ENCODE measurements around the gene CBFB. TPM values are rescaled to one million over a fixed set of nuclear protein-coding genes. Genes with fewer than 3 reads are reported as not detected.

CBFB gene
- total and polyA plus RNA-seq, 2 of the 4 experiments (the other 2 are of a cell fraction) = 44.2 to 48.0 TPM

GRCh38 chr16:67054901-67055300, 26.0 kb downstream of the CBFB start:
- Histone ChIP-seq H4K5ac (ENCODE audit: low read depth, low read length) (no peak overlapping the region), H2AK5ac (ENCODE audit: low read depth, low read length) (no peak overlapping the region), H4K91ac (ENCODE audit: insufficient read depth, low read depth, low read length) (no peak overlapping the region), H2BK5ac (ENCODE audit: low read depth, low read length, poor library complexity, severe bottlenecking) (peak overlapping the region; percentile 71), H3K27me3 (ENCODE audit: control insufficient read depth, insufficient read depth, low read length) (no peaks in the 10 kb centered on the region), H2BK15ac (ENCODE audit: low read depth, low read length) (no peak overlapping the region), H4K8ac (ENCODE audit: low read depth in 2 of 2, low read length in 2 of 2) (no peak overlapping the region), H3K9me3 (ENCODE audit: control insufficient read depth, insufficient read depth, low read length) (no peaks in the 10 kb centered on the region), H3K79me1 (ENCODE audit: low read depth in 1 of 2, low read length in 2 of 2) (peaks cover 11 to 58% of the 10 kb centered on the region in 2 experiments; a peak in 3 of 4 replicates), H3K4me2 (ENCODE audit: low read depth, low read length) (no peak overlapping the region), H3K14ac (replicated peaks; ENCODE audit: low read depth, low read length) (no peak overlapping the region), H3K27ac (ENCODE audit: insufficient read depth, low read length) (no peak overlapping the region), H2BK20ac (ENCODE audit: low read depth, low read length) (no peak overlapping the region), H3K56ac (ENCODE audit: extremely low read depth, insufficient read depth, low read length) (no peak overlapping the region), H3K4me3 (ENCODE audit: insufficient read depth, low read depth, low read length) (no peak overlapping the region), H3K18ac (ENCODE audit: low read depth, low read length) (no peak overlapping the region), H3K4me1 (ENCODE audit: control insufficient read depth, insufficient read depth, low read length) (peaks cover 2% of the 10 kb centered on the region; the same call in 1 of the 2 replicates), H2AFZ (replicated peaks; ENCODE audit: low read length, poor library complexity) (no peak overlapping the region), H3K9me1 (ENCODE audit: insufficient read depth, low read length) (peaks cover 5% of the 10 kb centered on the region), H4K20me1 (ENCODE audit: insufficient read depth, low read length) (peaks cover 28% of the 10 kb centered on the region), H2BK120ac (ENCODE audit: low read depth, low read length) (no peak overlapping the region), H3K23ac (ENCODE audit: low read depth, low read length) (no peak overlapping the region), H3K36me3 (ENCODE audit: control insufficient read depth, insufficient read depth, low read length) (peaks cover 5% of the 10 kb centered on the region), H3K9ac (ENCODE audit: low read depth, low read length) (no peak overlapping the region), H2AK9ac (replicated peaks; ENCODE audit: low read depth, low read length, poor library complexity) (no peak overlapping the region), H3K4ac (ENCODE audit: low read depth, low read length) (no peak overlapping the region)
- no TSS peak for BruUV-seq (replicated peaks)
- dilution Hi-C loops (cut with HindIII; ENCODE audit: low sequenced_read_pairs, unreplicated experiment) (no loop called here), in situ Hi-C loops (cut with MboI; ENCODE audit: low sequenced_read_pairs) (no loop called here), intact Hi-C loops (cut with micrococcal nuclease) (no loop called here)
- ChIA-PET POLR2A (ENCODE audit: unreplicated experiment) (no interaction called here), CTCF (interaction anchor here (0.6 kb wide), 1 partner anchor 27 kb away, joined by 6 read pairs; no protein-coding TSS in a partner anchor)
- DNase-seq = peak; percentile 23
- TF ChIP-seq FOS (IDR thresholded peaks at IDR 0.05; ENCODE audit: low read depth, low read length) = no peak
- no peak for TF ChIP-seq SMC3 (IDR thresholded peaks at IDR 0.05; ENCODE audit: low read depth, low read length)
- TF ChIP-seq NFE2L2 (IDR thresholded peaks at IDR 0.05; ENCODE audit: low read depth, low read length) = no peak
- no peak for TF ChIP-seq BHLHE40 (IDR thresholded peaks at IDR 0.05; ENCODE audit: low read depth, low read length)
- no peak for TF ChIP-seq CEBPB (IDR thresholded peaks at IDR 0.05; ENCODE audit: low read depth, low read length)
- no CpG with 5 or more reads among the region's 2 CpGs for WGBS, 2 experiments (ENCODE audit: extremely low coverage in 2 of 2, insufficient read length in 1 of 2)
- no peak for ATAC-seq (ENCODE audit: low read depth)

All from IMR-90 (cell line).